Neural progenitor cell (in vitro differentiated cells): ENCODE measurements around the gene ZRANB2. TPM values are rescaled to one million over a fixed set of nuclear protein-coding genes. Genes with fewer than 3 reads are reported as not detected.

Experiments used
- DNase-seq: peaks from one replicate; pipeline ENCODE4 v3.0.0-alpha.2; 2016; ENCODE audit warnings: low spot score
- H2AFZ ChIP-seq: fragments of 200-600 bp; sonication (generic); replicated peaks from 2 replicates; pipeline ENCODE4 v1.6.1; 2016; ENCODE audit warnings: antibody characterized with exemption
- H3F3A ChIP-seq: fragments of 200-600 bp; sonication (generic); 2 replicates; pipeline ENCODE4 v1.6.1; 2016; ENCODE audit warnings: antibody characterized with exemption, low read depth
- H3K27ac ChIP-seq: fragments of 200-600 bp; sonication (generic); 2 replicates; pipeline ENCODE4 v1.5.1; 2016; ENCODE audit warnings: mild to moderate bottlenecking
- H3K27me3 ChIP-seq: fragments of 200-600 bp; sonication (generic); 2 replicates; pipeline ENCODE4 v1.6.1; 2016; ENCODE audit warnings: mild to moderate bottlenecking, moderate library complexity
- H3K36me3 ChIP-seq: fragments of 200-600 bp; sonication (generic); 2 replicates; pipeline ENCODE4 v1.5.1; 2016
- H3K4me1 ChIP-seq: fragments of 200-600 bp; sonication (generic); 2 replicates; pipeline ENCODE4 v1.6.1; 2016; ENCODE audit warnings: mixed run types
- H3K4me2 ChIP-seq: fragments of 200-600 bp; sonication (generic); 2 replicates; pipeline ENCODE4 v1.6.1; 2016
- H3K4me3 ChIP-seq: fragments of 200-600 bp; sonication (generic); 2 replicates; pipeline ENCODE4 v1.5.1; 2016
- H3K79me2 ChIP-seq: fragments of 200-600 bp; sonication (generic); 2 replicates; pipeline ENCODE4 v1.6.1; 2016; ENCODE audit warnings: low read depth
- H3K9ac ChIP-seq: fragments of 200-600 bp; sonication (generic); 2 replicates; pipeline ENCODE4 v1.6.1; 2016
- H3K9me3 ChIP-seq: fragments of 200-600 bp; sonication (generic); 2 replicates; pipeline ENCODE4 v1.5.1; 2016; ENCODE audit warnings: low read depth
- H4K20me1 ChIP-seq: fragments of 200-600 bp; sonication (generic); 2 replicates; pipeline ENCODE4 v1.6.1; 2016; ENCODE audit warnings: low read depth
- H3K27ac Mint-ChIP-seq: 3 replicates; pipeline ENCODE4 v1.8.0; 2021; ENCODE audit warnings: mixed read lengths
- H3K27me3 Mint-ChIP-seq: 2 replicates; pipeline ENCODE4 v1.8.0; 2022; ENCODE audit warnings: low read depth, mild to moderate bottlenecking, inconsistent platforms, moderate library complexity, mixed read lengths; ENCODE audit not compliant: insufficient read depth
- H3K36me3 Mint-ChIP-seq: 3 replicates; pipeline ENCODE4 v1.8.0; 2021; ENCODE audit warnings: mixed read lengths
- H3K4me1 Mint-ChIP-seq: 3 replicates; pipeline ENCODE4 v1.8.0; 2021; ENCODE audit warnings: mixed read lengths
- H3K4me3 Mint-ChIP-seq: 3 replicates; pipeline ENCODE4 v1.8.0; 2021; ENCODE audit warnings: mild to moderate bottlenecking, moderate library complexity, mixed read lengths
- H3K9me3 Mint-ChIP-seq: 3 replicates; pipeline ENCODE4 v1.8.0; 2020; ENCODE audit warnings: mixed read lengths
- CTCF ChIP-seq: fragments of 200-600 bp; sonication (generic); IDR thresholded peaks from 2 replicates; pipeline ENCODE4 v1.5.1; 2017; ENCODE audit warnings: antibody characterized with exemption, mild to moderate bottlenecking
- EZH2 ChIP-seq: fragments of 200-600 bp; sonication (generic); IDR thresholded peaks from 2 replicates; pipeline ENCODE4 v1.6.1; 2017; ENCODE audit warnings: antibody characterized with exemption, mild to moderate bottlenecking, moderate library complexity
- EZH2phosphoT487 ChIP-seq: fragments of 200-600 bp; sonication (generic); IDR thresholded peaks from 2 replicates; pipeline ENCODE4 v1.6.1; 2017; ENCODE audit warnings: antibody characterized with exemption
- total RNA-seq: library from RNA; depleted of rRNA; stranded (reverse); fragments of >200 nt; gene quantifications from 2 replicates; pipeline ENCODE4 v1.2.3, GENCODE V29; 2015; ENCODE audit warnings: low replicate concordance

ZRANB2 gene
- total RNA-seq, 1 donor from 2014 or later, result 126 TPM

- Histone ChIP-seq H3K27me3 (no peaks in the 10 kb centered on the region), H3K4me3 (no peak overlapping the region), H3K36me3 (no peaks in the 10 kb centered on the region), H2AFZ (no peak overlapping the region), H3K79me2 (no peaks in the 10 kb centered on the region), H4K20me1 (no peaks in the 10 kb centered on the region), H3K4me1 (no peaks in the 10 kb centered on the region), H3K27ac (no peak overlapping the region), H3F3A (no peaks in the 10 kb centered on the region), H3K9ac (no peak overlapping the region), H3K4me2 (no peak overlapping the region), H3K9me3 (no peaks in the 10 kb centered on the region)
- H3K4me1 Mint-ChIP-seq, result no peaks in the 10 kb centered on the region
- peaks cover 2% of the 10 kb centered on the region for H3K36me3 Mint-ChIP-seq
- H3K4me3 Mint-ChIP-seq, result no peak overlapping the region
- no peak for DNase-seq
- H3K27ac Mint-ChIP-seq, result no peak overlapping the region
- TF ChIP-seq CTCF (no peak), EZH2 (no peak), EZH2phosphoT487 (no peak)
- no peaks in the 10 kb centered on the region for H3K27me3 Mint-ChIP-seq
- no peaks in the 10 kb centered on the region for H3K9me3 Mint-ChIP-seq
These were observed 21.1 kb upstream of the ZRANB2 start for GRCh38 chr1:71101839-71102376.

- H3K4me3 ChIP-seq, result no peak overlapping the region
- H3K4me1 Mint-ChIP-seq, result no peaks in the 10 kb centered on the region
- no peaks in the 10 kb centered on the region for H3K36me3 ChIP-seq
- no peaks in the 10 kb centered on the region for H3K4me1 ChIP-seq
- H3K9me3 ChIP-seq, result no peaks in the 10 kb centered on the region
- no peak overlapping the region for H3K27ac Mint-ChIP-seq
- no peak overlapping the region for H2AFZ ChIP-seq
- no peaks in the 10 kb centered on the region for H3K27me3 Mint-ChIP-seq
- no peaks in the 10 kb centered on the region for H4K20me1 ChIP-seq
- TF ChIP-seq EZH2 (no peak), CTCF (no peak), EZH2phosphoT487 (no peak)
- H3F3A ChIP-seq, result no peaks in the 10 kb centered on the region
- H3K9ac ChIP-seq, result no peak overlapping the region
- peaks cover 2% of the 10 kb centered on the region for H3K36me3 Mint-ChIP-seq
- no peak overlapping the region for H3K4me2 ChIP-seq
- H3K9me3 Mint-ChIP-seq, result no peaks in the 10 kb centered on the region
- H3K27me3 ChIP-seq, result no peaks in the 10 kb centered on the region
- no peak overlapping the region for H3K4me3 Mint-ChIP-seq
- no peaks in the 10 kb centered on the region for H3K79me2 ChIP-seq
- DNase-seq, result no peak
- H3K27ac ChIP-seq, result no peak overlapping the region
These were observed 16.6 kb upstream of the ZRANB2 start for GRCh38 chr1:71097428-71097827.

GRCh38 chr1:71094913-71095312 lies 14.1 kb upstream of the ZRANB2 start:
- H3F3A ChIP-seq, result no peaks in the 10 kb centered on the region
- no peak overlapping the region for H3K27ac ChIP-seq
- Mint-ChIP-seq H3K27ac (no peak overlapping the region), H3K36me3 (no peaks in the 10 kb centered on the region), H3K4me3 (no peak overlapping the region), H3K27me3 (no peaks in the 10 kb centered on the region), H3K4me1 (no peaks in the 10 kb centered on the region), H3K9me3 (no peaks in the 10 kb centered on the region)
- H2AFZ ChIP-seq, result no peak overlapping the region
- H4K20me1 ChIP-seq, result no peaks in the 10 kb centered on the region
- no peak for DNase-seq
- H3K4me3 ChIP-seq, result no peak overlapping the region
- no peaks in the 10 kb centered on the region for H3K9me3 ChIP-seq
- no peak overlapping the region for H3K4me2 ChIP-seq
- H3K9ac ChIP-seq, result no peak overlapping the region
- no peaks in the 10 kb centered on the region for H3K36me3 ChIP-seq
- no peaks in the 10 kb centered on the region for H3K4me1 ChIP-seq
- TF ChIP-seq EZH2phosphoT487, result no peak
- TF ChIP-seq EZH2, result no peak
- TF ChIP-seq CTCF, result no peak
- no peaks in the 10 kb centered on the region for H3K79me2 ChIP-seq
- no peaks in the 10 kb centered on the region for H3K27me3 ChIP-seq
